ENCODE data around the gene SCTR. TPM values are rescaled to one million over a fixed set of nuclear protein-coding genes. Genes with fewer than 3 reads are reported as not detected.

The SCTR gene
- total and polyA plus RNA-seq, 2 of the 13 experiments (the other 11 are each of a cell fraction or from before 2014, with no cell fraction given) = not detected

- no peak for TF ChIP-seq ZXDC (CRISPR knock-in tag; IDR thresholded peaks at IDR 0.05)
- TF ChIP-seq ZNF724P (CRISPR knock-in tag; IDR thresholded peaks at IDR 0.05; ENCODE audit: borderline replicate concordance) = no peak
- TF ChIP-seq U2AF2 (IDR thresholded peaks at IDR 0.05; ENCODE audit: low read depth, low read length) = no peak
- TF ChIP-seq SP140L (CRISPR knock-in tag; IDR thresholded peaks at IDR 0.05; ENCODE audit: borderline replicate concordance) = no peak
- TF ChIP-seq SMARCC2 (IDR thresholded peaks at IDR 0.05) = no peak
- no peak for TF ChIP-seq TERF1 (CRISPR knock-in tag; IDR thresholded peaks at IDR 0.05)
- no peak for TF ChIP-seq THAP11 (CRISPR knock-in tag; IDR thresholded peaks at IDR 0.05)
- no peak for TF ChIP-seq GATAD1 (CRISPR knock-in tag; IDR thresholded peaks at IDR 0.05)
- no peak for TF ChIP-seq EED (CRISPR knock-in tag; IDR thresholded peaks at IDR 0.05)
- TF ChIP-seq ARID3A (IDR thresholded peaks at IDR 0.05; ENCODE audit: low read depth, low read length) = peak; percentile 86
- TF ChIP-seq HDAC6 (IDR thresholded peaks at IDR 0.05; ENCODE audit: low read depth, low read length) = no peak
- no peak for TF ChIP-seq RFXANK (CRISPR knock-in tag; IDR thresholded peaks at IDR 0.05)
- no peak for TF ChIP-seq MTF1 (CRISPR knock-in tag; IDR thresholded peaks at IDR 0.05)
- peak; percentile 24 for TF ChIP-seq SKI (IDR thresholded peaks at IDR 0.05; ENCODE audit: partially characterized antibody)
- TF ChIP-seq ZNF784 (CRISPR knock-in tag; IDR thresholded peaks at IDR 0.05; ENCODE audit: borderline replicate concordance) = no peak
- TF ChIP-seq ZNF512 (CRISPR knock-in tag; IDR thresholded peaks at IDR 0.05) = no peak
- TF ChIP-seq ZSCAN29 (CRISPR knock-in tag; conservative IDR thresholded peaks at IDR 0.05) = no peak
- no peak for TF ChIP-seq ZBTB10 (CRISPR knock-in tag; IDR thresholded peaks at IDR 0.05; ENCODE audit: borderline replicate concordance)
- TF ChIP-seq ZNF562 (CRISPR knock-in tag; IDR thresholded peaks at IDR 0.05; ENCODE audit: borderline replicate concordance) = no peak
These were observed 32.3 kb downstream of the SCTR start (continued) for GRCh38 chr2:119491776-119492525.
